Measurements from ENCODE around the gene PPP4R2. TPM values are rescaled to one million over a fixed set of nuclear protein-coding genes. Genes with fewer than 3 reads are reported as not detected.
A peak's percentile ranks its signal among the peaks of the same experiment; 100 is the strongest.

The PPP4R2 gene
- total RNA-seq, 4 donors from 2014 or later: 39.9 to 49.6 (median 44.2) TPM

DNA sequence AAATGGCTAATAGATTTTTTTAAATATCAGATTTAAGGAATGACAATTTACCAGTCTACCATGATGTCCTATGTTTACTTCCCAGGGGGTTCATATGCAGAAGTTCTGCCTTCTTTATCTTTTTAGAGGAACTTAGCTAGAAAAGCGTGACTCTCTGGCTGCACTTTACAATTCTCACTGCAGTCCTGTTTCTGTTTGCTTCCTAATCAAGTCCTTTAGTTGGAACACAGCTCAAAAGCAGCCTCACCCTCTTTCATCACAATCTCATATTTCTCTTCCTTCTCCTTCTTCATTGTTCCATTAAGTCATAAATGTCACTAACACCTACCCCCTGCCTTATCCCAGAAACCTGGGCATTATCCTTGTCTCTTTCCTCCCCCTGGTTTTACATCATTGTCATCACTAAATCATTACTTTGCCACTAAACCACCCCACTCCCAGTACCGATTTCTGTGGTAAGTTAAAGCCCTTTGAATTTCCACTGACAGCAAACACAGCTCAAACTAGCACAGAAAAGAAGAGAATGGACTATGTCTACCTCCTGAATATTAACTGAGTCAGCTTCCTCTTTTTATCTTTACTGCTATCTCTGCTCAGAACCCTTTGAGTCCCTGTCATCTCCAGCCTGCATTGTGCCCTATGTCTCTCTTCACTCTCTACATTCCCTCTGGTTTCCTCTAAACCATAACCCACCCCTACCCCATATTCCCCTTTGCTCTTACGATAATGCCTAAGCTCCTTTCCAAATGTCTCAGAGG lies 13.8 kb upstream of the PPP4R2 start:
- no peak overlapping the region for H3K27ac ChIP-seq
- no peaks in the 10 kb centered on the region for H3K36me3 ChIP-seq
- no peaks in the 10 kb centered on the region for H3K27me3 ChIP-seq
- peaks cover 0 to 9% (median 2%) of the 10 kb centered on the region in 4 donors for H3K9me3 ChIP-seq
- no peak for DNase-seq
- TF ChIP-seq POLR2A (IDR thresholded peaks at IDR 0.05): no peak
- no peak for TF ChIP-seq CTCF (IDR thresholded peaks at IDR 0.05)
- no peaks in the 10 kb centered on the region for H3K4me1 ChIP-seq
- no peak overlapping the region for H3K4me3 ChIP-seq

DNA sequence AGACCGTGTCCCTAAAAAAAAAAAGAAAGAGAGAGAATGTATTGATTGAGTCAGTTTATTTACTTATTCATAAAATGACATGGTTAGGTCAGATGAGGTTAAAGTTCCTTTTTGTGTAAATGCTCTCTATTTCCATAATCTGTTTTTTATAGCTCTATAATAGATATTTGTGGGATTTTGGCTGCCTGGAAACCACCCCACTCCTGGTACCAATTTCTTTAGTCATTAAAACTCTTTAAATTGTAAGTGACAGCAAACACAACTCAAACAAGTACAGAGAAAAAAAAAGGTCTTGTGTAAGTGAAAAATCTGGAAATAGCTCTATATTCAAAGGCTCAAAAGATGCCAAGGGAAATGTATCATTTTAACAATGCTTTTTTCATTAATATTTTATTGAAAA lies 11.0 kb upstream of the PPP4R2 start:
- H3K4me1 ChIP-seq: no peaks in the 10 kb centered on the region
- H3K36me3 ChIP-seq: no peaks in the 10 kb centered on the region
- H3K27me3 ChIP-seq: no peaks in the 10 kb centered on the region
- H3K4me3 ChIP-seq: no peak overlapping the region
- H3K27ac ChIP-seq: no peak overlapping the region
- H3K9me3 ChIP-seq: peaks cover 0 to 9% (median 2%) of the 10 kb centered on the region in 4 donors
- DNase-seq: no peak
- TF ChIP-seq POLR2A (IDR thresholded peaks at IDR 0.05): no peak
- TF ChIP-seq CTCF (IDR thresholded peaks at IDR 0.05): no peak

DNA sequence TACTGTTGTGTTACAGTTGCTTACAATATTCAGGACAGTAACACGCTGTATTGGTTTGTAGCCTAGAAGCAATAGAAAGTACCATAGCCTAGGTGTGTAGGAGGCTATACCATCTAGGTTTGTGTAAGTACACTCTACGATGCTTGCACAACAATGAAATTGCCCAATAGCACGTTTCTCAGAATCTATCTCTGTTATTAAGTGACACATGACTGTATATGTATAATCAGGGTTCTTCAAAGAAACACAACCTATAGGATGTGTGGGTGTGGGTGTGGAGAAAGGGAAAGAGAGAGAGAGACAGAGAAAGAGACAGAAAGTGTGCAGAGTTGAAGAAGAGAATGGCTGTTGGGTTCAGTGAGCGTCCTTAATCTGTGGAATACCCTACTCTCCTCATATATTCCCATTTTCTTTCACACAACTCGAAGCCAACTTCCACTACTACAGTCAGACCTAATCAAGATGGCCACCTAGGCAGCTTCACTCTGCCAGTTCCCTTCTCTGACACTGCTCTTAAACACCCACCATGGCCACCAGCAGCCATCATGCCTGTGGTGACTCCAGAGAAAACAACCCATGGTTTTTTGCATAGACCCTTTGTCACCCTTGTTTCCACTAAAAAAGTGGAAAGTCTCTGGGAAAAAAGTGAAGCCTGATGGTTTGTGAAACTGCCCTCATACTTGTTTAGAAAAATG lies 5.8 kb upstream of the PPP4R2 start:
- no peaks in the 10 kb centered on the region for H3K27me3 ChIP-seq
- no peaks in the 10 kb centered on the region for H3K36me3 ChIP-seq
- no peak for TF ChIP-seq POLR2A (IDR thresholded peaks at IDR 0.05)
- TF ChIP-seq CTCF (IDR thresholded peaks at IDR 0.05): no peak
- DNase-seq: no peak
- no peaks in the 10 kb centered on the region for H3K4me1 ChIP-seq
- H3K4me3 ChIP-seq: no peak overlapping the region
- H3K27ac ChIP-seq: no peak overlapping the region
- H3K9me3 ChIP-seq: no peaks in the 10 kb centered on the region

- Histone ChIP-seq H3K36me3 (no peaks in the 10 kb centered on the region), H3K4me3 (no peak overlapping the region), H3K27me3 (no peaks in the 10 kb centered on the region), H3K4me1 (no peaks in the 10 kb centered on the region), H3K9me3 (no peaks in the 10 kb centered on the region), H3K27ac (no peak overlapping the region)
- TF ChIP-seq CTCF (IDR thresholded peaks at IDR 0.05) (no peak), POLR2A (IDR thresholded peaks at IDR 0.05) (no peak)
- DNase-seq: no peak
Measured at GRCh38 chr3:72991522-72991921, 5.1 kb upstream of the PPP4R2 start.

- Histone ChIP-seq H3K9me3 (no peaks in the 10 kb centered on the region), H3K4me3 (no peak overlapping the region), H3K27ac (no peak overlapping the region), H3K4me1 (peaks cover 0 to 5% (median 2%) of the 10 kb centered on the region in 4 donors), H3K36me3 (no peaks in the 10 kb centered on the region), H3K27me3 (no peaks in the 10 kb centered on the region)
- no peak for DNase-seq
- TF ChIP-seq POLR2A (IDR thresholded peaks at IDR 0.05) (no peak), CTCF (IDR thresholded peaks at IDR 0.05) (peak in 2 of 6 experiments; percentile 22 to 24)
Measured at GRCh38 chr3:72993391-72993790, 3.2 kb upstream of the PPP4R2 start.
